DMS153 treated with DMSO at 0.1 percent for 48 hours (cell line): ENCODE measurements around the gene NEURL3.
A peak's percentile ranks its signal among the peaks of the same experiment; 100 is the strongest.

Experiments
- DNase-seq: peaks from one replicate; lab custom pipeline; 2025; ENCODE audit not compliant: unreplicated experiment; lab: John Stamatoyannopoulos, UW

The NEURL3 gene

DNA sequence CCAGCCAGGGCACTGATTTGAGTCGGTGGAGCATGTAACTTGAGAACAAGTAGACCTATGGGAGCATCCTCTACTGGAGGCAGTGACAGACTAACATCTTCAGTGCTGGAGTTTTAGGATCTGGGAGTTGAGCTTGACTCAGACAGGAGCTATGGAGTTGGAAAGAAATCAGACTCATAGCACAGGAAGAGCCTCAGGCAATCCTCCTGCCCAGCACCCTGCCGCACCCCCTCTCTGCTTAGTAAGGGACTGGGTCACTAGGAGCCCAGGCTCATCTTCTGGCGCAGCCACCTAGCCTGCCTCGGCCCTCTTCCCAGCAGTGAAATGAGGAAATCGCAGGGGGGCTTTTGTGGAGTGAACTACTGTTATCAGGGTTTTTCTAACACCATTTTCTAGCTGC, 35.0 kb upstream of the NEURL3 start:
- no peak for DNase-seq

DNA sequence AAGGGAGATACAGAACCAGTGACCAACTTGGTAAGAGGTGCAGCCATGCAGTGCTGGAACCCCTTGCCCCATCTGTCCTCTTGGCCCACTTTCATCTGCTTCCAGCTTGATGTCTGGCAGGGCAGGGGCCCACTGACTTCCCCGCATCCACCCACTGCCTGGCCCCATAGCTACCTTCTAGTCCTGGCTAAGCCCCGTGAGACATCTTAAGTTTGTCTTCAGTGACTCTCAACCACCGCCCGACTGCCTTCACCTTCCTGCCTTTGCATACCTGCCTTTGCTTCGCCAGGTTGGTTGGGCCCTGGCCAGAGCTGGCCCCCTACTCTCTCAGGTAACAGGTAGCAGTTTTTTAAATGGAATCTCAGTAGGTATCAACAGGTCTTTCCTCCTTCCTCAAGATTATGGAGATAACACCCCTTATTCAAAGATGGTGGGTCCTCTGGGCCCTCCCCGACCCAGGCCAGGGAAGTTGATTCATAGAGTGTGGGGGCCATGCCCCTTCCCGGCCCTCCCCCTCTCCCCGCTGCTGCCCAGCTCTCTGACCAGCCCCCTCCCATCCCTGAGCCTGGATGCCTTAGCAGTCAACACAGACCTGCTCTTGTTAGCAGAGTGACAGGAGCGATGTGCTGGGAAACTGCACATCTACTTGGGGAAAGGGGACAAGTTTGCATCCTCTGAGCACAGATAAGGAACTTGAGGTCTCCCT, 34.2 kb upstream of the NEURL3 start:
- DNase-seq, result no peak

DNA sequence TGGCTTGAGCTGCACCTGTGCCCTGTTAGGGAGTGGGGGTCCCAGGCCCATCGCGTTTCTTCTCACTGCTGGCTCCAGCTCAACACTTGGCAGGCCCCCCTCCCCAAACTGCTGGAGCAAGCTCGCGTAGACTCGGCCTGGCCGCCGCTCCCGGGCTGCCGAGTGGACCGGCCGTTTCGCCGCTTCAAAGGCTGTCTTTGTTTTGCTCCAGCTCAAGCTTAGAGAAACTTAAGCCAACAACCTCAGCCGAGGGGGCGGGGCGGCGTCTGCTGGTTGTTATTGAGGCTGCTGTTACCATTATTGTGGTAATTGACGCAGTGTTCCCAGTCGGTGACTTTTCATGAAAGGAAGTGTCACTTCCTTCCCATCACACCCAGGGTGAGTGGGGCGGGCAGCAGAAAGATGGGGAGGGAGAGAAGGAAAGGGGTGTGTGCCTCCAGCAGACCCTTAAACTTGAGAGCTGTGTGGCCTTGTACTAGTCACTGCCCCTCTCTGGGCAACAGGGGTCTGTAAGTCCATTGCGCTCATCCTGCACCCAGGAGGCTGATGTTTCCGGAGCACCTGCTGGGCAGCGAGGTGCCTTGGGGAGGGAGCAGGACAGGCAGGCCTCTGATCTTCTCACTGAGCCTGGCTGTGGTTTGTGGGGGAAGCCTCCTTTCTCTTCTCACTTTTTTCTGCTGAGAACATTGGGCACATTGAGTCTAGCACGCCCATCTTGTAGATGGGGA, 33.5 kb upstream of the NEURL3 start:
- no peak for DNase-seq

DNA sequence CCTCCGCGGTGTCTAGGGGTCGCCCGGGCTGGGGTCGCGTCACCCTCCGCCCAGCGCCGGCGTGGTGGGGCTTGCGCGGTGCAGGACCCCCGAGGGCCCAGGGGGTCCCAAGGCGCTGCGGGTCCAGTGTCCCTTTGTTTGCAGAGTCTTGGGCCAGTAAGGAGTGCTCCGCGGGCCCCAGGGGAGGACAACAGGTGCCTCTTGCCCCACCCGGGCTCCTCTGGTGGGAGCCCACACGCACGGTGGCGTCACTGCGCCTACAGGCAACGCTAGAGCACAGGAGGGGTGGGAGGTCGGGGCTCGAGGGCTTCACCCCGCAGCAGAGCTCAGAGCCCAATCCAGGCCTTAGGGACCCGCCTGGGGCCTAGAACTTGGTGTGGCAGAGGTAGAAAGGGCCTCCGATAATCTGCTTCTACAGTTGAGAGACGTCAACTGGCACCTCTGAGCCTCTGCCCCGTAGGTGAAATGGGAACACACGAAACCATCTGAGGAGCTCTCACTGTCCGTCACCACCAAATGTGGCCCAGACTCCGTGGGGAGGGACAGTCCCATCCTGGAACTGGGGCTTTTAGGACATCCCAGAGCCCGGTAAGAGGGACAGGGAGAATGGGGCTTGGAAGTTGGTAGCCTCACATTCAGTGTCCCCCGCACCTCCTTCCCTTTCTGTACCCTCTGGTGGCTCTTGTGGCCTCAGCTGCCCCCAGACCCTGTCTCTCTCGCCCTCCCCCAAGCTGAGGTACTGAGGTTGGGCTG, 32.8 kb upstream of the NEURL3 start:
- no peak for DNase-seq

GRCh38 chr2:96537066-96537733, 32.0 kb upstream of the NEURL3 start:
- DNase-seq, result peak; percentile 1

DNA sequence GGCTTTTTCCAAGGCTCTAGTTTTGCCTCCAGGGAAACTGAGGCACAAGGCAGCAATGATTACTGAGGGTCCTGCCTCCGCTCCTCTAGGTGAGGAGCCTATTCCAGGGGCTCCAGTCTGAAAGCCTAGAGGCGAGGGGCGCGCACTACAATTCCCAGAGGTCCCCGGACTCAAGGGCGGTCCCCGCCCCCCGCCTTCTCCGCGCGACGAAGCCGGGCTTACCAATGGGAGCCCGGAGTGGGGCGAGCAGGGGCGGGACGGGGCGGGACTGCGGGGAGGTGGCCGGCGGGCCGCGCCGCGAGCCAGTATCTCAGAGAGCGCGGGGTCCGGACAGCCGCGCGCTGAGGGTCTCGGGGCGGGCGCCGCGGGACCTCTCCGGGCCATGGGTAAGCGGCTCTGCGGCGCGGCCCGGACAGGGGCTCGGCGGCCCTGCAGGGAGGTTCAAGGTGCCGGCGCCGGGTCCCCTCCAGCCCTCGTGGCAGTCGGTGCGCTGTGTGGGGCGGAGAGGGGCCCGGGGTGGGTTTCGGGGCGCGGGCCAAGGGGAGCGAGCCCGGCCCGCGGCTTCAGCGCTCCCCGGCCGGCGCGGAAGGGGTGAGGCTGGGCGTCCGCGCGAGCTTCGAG, 31.4 kb upstream of the NEURL3 start, which contains the start of gene ARID5A:
ARID5A (plus strand) TSS at position 308 of the 621 bp plus-strand sequence; CDS start at position 383, 75 bp downstream.
- peak; percentile 52 for DNase-seq

DNA sequence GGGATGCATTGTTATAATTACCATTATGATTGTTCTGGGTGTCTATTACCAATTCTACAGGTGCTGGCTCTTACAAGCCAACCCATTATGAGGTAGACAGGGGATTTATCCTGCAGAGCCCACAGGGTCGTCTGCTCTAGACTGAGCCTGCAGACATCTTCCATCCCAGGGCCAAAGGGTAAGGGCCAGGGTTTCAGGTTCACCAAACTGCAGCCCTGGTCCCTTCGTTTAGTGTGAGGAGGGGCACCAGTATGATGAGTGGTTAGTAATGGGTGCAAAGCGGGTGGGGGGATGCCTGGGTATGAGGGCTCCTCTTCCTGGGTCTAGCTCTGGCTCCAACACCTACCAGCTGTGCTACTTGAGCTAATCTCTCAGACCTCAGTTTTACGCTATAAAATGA, 30.2 kb upstream of the NEURL3 start:
- no peak for DNase-seq

DNA sequence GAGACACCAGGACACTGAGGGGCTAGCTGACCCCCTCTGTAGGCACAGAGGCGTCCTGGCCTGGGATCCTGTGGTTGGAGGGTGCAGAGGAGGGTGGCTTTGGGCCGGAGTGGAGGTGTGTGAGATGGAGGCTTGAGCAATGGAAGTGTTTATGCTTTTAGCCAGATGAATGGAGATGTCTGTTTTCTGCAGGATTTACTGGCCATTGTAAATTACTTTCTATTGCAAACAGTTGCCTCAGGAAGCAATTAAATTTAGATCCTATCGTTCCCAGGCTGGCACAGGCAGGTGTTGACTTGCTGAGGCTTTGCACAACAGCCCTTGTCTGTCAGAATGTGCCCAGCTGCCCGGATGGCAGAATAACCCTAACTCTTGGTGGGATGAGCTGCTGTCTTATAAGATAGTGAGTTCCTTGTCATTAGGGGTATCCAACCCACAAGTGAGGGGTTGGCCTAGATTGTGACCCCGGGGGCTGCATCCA, 29.6 kb upstream of the NEURL3 start:
- DNase-seq, result peak; percentile 78

- DNase-seq, result no peak
Measured at GRCh38 chr2:96534141-96534540, 29.0 kb upstream of the NEURL3 start.

DNA sequence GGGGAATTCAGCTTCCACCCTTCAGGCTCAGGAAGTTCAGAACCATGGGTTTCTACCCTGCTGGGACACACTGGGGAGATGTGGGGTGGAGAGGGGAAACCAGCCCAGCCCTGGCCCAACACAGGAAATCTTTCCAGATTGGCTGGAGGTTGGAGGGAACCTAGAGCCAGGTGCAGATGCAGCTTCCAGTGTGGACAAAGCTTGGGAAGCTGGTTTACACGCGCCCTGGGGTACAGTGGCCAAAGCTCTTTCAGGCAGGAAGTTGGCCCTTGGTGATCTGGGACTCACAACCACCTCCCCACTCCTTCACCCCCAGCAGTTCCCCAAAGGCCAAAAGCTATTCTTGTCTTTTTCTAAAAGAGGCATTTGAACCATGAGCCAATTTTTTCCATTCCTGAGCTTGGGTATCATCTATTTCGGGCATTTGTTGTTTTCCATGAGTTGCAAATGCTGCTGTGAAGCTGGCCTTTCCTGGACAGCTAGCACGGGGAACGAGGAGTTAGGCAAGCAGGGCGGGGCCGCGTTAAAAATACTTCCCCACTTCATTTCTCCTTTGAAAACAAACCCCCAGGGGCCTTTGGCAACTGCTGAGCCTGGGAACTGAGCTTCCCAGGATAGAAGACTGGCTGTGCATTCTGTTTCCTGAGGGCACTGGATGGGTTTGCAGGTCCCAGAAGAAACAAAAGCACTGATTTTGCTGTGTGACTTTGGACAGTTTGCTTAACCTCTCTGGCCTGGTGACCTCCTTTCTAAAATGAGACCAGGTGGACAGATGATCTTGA, 28.3 kb upstream of the NEURL3 start:
- peak; percentile 20 for DNase-seq

DNA sequence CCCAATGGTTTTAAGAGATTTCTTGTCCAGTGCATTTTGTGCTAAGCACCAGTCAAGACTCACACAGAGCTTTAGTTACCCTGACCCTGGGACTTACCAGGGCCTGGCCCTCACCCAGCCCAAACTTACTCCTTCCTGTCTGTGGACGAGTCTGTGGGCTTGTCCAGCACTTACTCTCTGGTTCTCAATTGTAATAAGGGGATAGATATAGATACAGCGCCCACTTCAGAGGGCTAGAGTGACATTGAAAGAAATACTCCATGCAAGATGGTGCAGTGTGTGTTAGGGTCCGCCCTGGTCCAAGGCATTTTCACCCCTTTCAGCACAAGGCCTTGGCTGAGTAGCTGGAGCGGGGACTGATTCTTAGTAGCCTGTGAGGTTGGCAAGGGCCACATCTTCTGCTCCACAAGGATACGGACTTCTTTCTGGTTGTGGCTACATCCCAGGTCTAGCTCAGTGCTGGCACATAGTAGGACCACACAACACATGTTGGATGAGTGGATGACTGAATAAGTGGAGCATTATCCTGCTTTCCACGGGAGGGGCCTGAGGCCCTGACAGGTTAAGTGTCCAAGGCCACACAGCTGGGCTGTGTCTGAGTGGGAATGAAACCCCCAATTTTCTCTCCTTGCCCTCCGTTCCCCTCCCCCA, 27.6 kb upstream of the NEURL3 start:
- DNase-seq, result no peak

GRCh38 chr2:96531872-96532505, 26.8 kb upstream of the NEURL3 start:
- DNase-seq, result peak; percentile 66

DNA sequence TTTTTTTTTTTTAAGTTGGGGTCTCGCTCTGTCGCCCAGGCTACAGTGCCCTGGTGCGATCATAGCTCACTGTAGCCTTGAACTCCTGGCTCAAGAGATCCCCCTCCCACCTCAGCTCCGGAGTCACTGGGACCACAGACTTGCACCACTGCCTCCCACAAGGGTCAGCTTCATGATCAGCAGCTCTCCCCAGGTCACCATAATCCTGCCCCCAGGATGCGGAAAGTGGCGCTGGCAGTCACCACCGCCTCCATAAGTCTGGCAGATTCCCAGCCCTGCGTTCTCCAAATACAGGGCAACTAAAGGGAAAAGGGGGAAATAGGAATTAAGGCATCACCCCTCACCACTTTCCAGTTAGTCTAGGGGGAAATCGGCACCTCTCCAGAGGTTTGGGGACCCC, 26.2 kb upstream of the NEURL3 start:
- no peak for DNase-seq

GRCh38 chr2:96530474-96531357, 25.6 kb upstream of the NEURL3 start:
- no peak for DNase-seq

DNA sequence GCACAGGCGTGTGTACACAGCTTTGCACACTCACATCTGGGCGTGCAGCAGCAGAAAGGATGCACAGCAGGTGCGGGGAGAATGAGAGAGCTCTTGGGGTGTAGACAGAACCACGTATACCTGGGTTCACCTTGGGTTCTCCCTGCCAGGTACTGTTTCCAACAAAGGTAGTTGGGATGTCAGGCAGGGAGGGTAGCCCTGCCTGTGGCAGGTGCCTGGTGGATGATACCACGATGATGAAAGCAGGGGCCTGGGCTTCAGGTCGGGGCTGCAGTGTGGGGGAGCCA, 24.9 kb upstream of the NEURL3 start:
- no peak for DNase-seq

DNA sequence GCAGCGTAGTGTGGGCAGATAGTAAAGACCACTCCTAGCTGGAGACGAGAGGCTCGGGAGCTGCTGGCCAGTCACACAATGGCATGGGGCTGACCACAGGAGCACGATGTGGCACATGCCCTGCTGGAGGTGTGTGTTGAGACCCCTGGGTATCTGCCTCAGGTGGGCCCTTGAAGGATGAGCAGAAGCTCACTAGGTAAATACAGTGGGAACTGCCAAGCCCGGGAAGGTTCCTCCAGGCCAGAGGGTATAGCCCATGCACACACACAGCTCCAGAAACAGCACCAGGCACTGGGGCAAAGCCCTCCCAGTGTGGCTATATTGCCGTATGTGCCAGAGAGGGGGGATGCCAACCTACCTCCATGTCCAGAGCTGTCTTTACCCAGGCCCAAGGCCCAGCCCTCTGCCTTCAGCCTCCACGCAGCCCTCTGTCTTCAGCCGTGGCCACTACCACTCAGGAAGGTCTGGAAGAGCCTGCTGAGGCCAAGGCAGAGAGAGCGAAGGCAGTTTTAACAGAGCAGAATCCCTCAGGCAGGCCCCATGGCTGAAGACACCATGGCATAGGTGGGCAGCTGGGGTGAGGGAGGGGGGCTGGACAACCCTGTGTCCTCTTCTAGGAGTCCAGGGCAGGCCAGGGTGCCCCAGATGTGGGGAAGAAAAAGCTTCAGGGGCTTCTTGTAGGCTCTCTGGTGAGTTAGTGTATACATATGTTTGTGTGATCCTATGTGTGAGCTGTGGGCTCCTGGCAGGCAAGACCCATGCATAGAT, 24.4 kb upstream of the NEURL3 start:
- no peak for DNase-seq

- no peak for DNase-seq
Measured at GRCh38 chr2:96528700-96529375, 23.7 kb upstream of the NEURL3 start.
